Mesangial cell (primary cell): ENCODE data around the gene MYOM3. TPM values are rescaled to one million over a fixed set of nuclear protein-coding genes. Genes with fewer than 3 reads are reported as not detected.

Experiments
- total RNA-seq: library from RNA; depleted of rRNA; stranded (reverse); fragments of >200 nt; gene quantifications from 2 replicates; pipeline ENCODE4 v1.2.3, GENCODE V29; 2015

MYOM3 gene
- 3.6 and 7.0 TPM in 2 replicates for total RNA-seq

DNA sequence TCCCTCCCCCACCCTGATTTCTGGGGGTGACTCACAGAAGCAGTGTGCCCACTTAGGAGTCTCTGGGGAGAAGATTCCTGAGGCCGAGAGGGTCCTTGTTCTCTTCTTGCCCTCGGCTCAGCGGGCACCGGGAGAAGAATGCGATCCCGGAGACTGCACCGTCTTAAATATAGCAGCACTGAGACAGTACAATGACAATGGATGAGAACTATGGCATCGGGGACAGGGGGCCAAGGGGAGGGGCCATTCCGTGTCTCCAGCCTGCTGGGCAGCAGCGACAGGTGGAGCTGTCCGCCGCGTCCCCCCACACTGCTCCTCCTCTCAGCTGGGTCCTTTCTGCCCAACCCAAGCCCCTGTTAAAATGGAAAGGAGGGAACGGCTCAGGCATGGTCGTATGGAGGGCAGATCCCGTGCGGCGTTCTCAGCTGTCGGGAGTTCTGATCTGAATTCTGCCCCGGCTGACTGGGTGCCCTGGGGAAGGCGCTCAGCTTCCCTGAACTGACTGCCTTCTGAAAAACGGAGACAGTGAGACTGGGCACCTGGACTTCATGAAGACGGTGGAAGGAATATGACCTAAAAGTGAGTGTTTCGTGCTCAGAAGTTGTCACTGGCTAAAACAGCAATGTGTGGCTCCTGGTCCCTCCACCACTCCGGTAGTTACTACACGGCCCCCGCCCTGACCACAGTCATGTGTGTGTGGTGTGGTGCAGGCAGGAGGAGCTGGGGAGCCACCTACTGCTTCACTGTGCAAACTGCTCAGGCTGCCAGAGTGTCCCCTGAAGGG lies at the start of gene MYOM3:
TSS of gene MYOM3 (minus strand) at position 140 of the 784 bp plus-strand sequence. CDS start 3,499 bp downstream, outside the sequence.

DNA sequence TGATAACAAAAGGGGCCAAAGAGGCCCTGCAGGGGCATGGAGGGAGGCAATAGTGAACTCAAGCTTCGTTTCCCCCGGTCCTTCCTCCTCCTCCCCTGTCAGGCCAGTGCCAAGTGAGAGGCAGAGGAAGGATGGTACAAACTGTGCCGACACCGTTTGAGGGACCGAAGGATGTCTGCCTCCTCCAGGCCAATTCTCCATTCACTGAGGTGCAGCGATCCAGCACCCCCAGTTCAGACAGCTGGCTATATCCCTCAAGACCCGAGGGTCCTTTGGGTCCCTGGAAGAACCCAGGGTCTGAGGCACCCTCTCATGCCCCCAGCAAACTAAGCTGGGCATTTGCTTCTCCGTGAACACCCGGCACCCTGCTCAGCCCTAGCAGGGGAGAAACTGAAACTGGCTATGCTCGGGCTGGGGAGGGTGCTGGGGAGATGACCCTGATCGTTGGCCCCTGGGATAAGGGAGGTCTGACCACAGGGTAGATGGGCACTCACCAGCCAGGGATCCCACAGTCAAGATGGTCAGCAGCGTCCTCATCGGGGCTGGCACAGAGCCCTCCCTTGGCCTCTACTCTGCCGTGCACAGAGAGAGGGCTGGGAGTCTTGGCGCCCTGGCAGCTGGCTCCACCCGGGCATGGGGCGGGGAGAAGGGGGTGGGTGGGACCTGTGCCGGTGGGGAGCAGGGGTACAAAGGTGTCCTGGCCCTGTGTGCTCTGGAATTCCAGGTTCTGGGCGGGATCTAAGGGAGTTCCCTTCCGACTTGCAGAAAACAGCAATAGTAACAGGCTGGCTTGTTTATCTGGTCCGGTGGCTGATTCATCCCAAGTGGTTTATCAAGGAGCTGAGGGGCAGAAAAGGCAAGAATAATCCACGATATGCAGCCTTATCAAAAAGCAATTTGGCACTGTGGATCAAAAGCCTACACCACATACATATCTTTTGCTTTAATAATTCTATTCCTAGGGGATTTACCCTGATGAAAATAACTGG lies 30.9 kb upstream of the MYOM3 start, which contains the start of gene IL22RA1:
TSS of gene IL22RA1 (minus strand) at position 595 of the 989 bp plus-strand sequence. CDS start at position 537, 58 bp downstream.

Other genes starting within 250 kb of the MYOM3 start
- 21.7 and 54.1 TPM in 2 replicates for gene FUCA1, start 243.8 kb downstream of the MYOM3 start, total RNA-seq
- gene CNR2, start 198.8 kb downstream of the MYOM3 start, total RNA-seq, result not detected in 2 replicates
- 45.8 and 61.6 TPM in 2 replicates for gene PNRC2, start 152.3 kb downstream of the MYOM3 start, total RNA-seq
- 35.9 and 64.0 TPM in 2 replicates for gene SRSF10, start 131.8 kb downstream of the MYOM3 start, total RNA-seq
- under 0.01 and 0.16 TPM in 2 replicates for gene IL22RA1, start 31.0 kb upstream of the MYOM3 start, total RNA-seq
- 1.5 and 3.6 TPM in 2 replicates for gene IFNLR1, start 75.2 kb upstream of the MYOM3 start, total RNA-seq
- 0.16 and 1.5 TPM in 2 replicates for gene GRHL3, start 207.2 kb upstream of the MYOM3 start, total RNA-seq